H7 (cell line): Measurements from ENCODE around the gene CUX1. TPM values are rescaled to one million over a fixed set of nuclear protein-coding genes. Genes with fewer than 3 reads are reported as not detected.

Experiments
- DNase-seq: peaks from one replicate; pipeline ENCODE4 v3.0.0; 2012
- H3K27me3 ChIP-seq: 2 replicates; pipeline ENCODE4 v1.6.0; 2011; ENCODE audit warnings: mild to moderate bottlenecking, low read length; ENCODE audit not compliant: control insufficient read depth, insufficient read depth
- H3K36me3 ChIP-seq: replicated peaks from 2 replicates; pipeline ENCODE4 v1.5.1; 2011; ENCODE audit warnings: low read length; ENCODE audit not compliant: control insufficient read depth, insufficient read depth
- H3K4me3 ChIP-seq: 2 replicates; pipeline ENCODE4 v1.5.1; 2011; ENCODE audit warnings: low read depth, mild to moderate bottlenecking, control low read depth, low read length, moderate library complexity; ENCODE audit not compliant: insufficient read depth
- total RNA-seq: library from RNA; depleted of rRNA; stranded (reverse); fragments of >200 nt; shearing (Covaris generic); gene quantifications from 2 replicates; pipeline ENCODE4 v1.2.3, GENCODE V29; 2014

The CUX1 gene
- total RNA-seq, 1 experiment from 2014 or later, result 28.2 TPM

DNA sequence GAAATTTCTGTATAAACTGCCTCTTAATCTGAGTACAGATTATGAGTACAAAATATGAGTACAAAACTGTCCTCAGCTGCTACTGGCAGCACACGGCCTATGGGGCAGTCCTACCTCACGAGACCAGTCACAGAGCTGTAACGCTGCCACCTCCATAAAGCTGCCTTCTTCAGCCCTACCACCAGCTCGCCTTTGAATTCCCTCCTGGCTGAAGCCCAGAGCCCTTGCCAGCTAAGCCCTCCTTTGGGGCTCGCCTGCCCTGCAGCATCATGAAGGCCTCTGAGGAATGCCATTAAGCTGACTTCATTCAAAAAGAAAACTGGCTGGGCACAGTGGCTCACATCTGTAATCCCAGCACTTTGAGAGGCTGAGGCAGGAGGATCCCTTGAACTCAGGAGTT is 289.2 kb downstream of the CUX1 start:
- Histone ChIP-seq H3K36me3 (peaks cover 8% of the 10 kb centered on the region), H3K4me3 (no peak overlapping the region), H3K27me3 (no peaks in the 10 kb centered on the region)
- DNase-seq, result no peak

GRCh38 chr7:102107474-102108104 is 290.2 kb downstream of the CUX1 start:
- DNase-seq, result no peak
- Histone ChIP-seq H3K27me3 (no peaks in the 10 kb centered on the region), H3K4me3 (no peak overlapping the region), H3K36me3 (peaks cover 7% of the 10 kb centered on the region)

GRCh38 chr7:102111061-102112041 is 293.9 kb downstream of the CUX1 start:
- Histone ChIP-seq H3K4me3 (no peak overlapping the region), H3K27me3 (no peaks in the 10 kb centered on the region), H3K36me3 (peaks cover 7% of the 10 kb centered on the region)
- DNase-seq, result peak; percentile 77

DNA sequence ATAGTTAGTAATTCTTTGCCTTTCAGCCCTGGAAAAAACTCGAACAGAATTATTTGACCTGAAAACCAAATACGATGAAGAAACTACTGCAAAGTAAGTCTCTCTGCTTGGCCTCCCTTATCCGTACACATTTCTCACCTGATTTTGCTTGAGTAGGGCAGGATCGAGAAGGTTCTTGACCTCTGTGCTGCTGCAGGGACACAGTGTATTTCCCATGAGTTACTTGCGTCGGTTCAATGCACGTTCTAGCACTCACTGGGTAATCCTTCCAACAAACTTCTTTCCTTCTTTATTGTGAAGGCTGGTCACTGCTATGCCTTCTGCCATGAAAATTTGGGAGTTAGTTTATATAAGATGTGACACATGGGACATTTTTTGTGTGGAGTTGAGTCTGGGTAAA is 297.8 kb downstream of the CUX1 start:
- Histone ChIP-seq H3K27me3 (no peaks in the 10 kb centered on the region), H3K4me3 (no peak overlapping the region), H3K36me3 (peaks cover 5% of the 10 kb centered on the region)
- no peak for DNase-seq

DNA sequence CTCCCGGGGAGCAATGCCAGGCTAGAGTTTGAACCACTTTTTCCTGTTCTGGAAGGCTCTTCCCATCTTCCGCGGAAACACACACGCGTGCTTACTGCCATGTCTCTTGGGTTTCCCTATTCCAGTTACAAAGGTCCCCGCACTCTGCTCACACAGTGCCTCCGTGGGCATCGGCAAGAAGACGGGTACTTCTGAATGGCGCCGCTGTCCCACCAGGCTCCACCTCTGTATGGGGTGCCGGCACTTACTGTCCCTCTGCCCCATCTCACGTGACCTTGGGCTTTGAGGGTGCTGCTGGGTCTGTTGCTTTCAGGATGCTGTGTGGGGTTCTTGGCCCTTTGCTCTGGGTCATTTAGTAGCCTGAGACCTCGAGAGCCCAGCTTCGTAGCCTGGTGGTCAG is 298.5 kb downstream of the CUX1 start:
- Histone ChIP-seq H3K27me3 (no peaks in the 10 kb centered on the region), H3K4me3 (no peak overlapping the region), H3K36me3 (peaks cover 5% of the 10 kb centered on the region)
- DNase-seq, result no peak

DNA sequence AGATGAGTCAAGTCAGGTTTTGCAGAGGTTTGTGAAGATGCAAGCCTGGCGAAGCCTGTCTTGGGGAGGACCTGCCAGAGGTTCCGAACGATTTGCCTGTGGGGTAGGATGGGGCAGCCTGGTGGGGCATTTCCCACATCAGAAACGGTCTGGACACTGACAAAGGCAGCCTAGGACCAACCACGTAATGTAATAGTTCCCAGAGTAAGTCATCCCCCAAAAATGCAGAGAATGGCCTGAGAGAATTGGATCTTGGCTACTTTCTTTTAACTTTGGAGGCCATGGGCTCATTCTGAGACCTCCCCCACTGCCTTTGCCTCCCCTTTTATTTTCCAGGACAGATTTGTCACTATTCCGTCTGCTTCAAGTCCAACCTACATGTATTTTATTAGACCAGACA is 300.3 kb downstream of the CUX1 start:
- H3K4me3 ChIP-seq, result no peak overlapping the region
- DNase-seq, result no peak
- no peaks in the 10 kb centered on the region for H3K27me3 ChIP-seq
- peaks cover 5% of the 10 kb centered on the region for H3K36me3 ChIP-seq

DNA sequence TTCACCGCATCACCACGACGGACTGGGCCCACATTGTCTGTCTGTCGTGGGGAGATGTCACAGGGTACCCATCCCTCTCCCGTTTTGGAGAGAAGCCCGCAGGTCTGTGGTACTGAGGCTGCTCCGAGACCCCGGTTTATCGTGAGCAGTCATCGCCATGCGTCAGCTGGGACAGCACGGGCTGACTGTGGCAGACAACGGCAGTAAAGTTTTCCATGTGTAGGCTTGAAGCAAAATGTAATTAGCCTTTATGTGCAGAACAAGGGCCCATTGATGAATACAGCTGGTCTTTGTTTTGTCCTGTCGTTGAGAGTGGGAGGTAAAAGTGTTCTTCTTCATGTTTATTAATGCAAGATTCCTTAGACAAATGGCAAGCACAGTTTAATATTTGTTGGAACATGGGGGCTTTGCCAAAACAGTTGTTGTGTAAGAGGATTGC is 301.8 kb downstream of the CUX1 start:
- no peaks in the 10 kb centered on the region for H3K27me3 ChIP-seq
- no peak for DNase-seq
- H3K4me3 ChIP-seq, result no peak overlapping the region
- H3K36me3 ChIP-seq, result peaks cover 5% of the 10 kb centered on the region

DNA sequence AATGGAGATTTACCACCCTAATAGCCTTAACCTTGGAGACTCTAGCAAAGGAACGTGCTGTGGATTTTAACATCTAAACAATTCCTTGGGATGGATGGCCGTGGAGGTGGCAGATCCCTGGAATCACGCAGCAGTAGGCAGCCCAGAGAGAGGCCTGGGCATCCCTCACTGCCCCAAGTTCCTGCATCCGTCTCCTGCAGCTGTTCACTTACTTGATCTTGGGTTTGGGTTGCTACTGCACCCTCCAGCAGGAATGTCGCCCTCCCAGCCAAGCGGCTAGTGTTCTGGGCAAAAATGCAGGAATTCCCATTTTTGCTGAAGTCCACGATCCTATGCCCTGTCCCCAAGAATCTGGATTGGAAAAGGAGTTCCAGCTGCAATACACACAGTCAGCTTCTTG is 302.5 kb downstream of the CUX1 start:
- no peak for DNase-seq
- H3K27me3 ChIP-seq, result no peaks in the 10 kb centered on the region
- peaks cover 5% of the 10 kb centered on the region for H3K36me3 ChIP-seq
- no peak overlapping the region for H3K4me3 ChIP-seq

DNA sequence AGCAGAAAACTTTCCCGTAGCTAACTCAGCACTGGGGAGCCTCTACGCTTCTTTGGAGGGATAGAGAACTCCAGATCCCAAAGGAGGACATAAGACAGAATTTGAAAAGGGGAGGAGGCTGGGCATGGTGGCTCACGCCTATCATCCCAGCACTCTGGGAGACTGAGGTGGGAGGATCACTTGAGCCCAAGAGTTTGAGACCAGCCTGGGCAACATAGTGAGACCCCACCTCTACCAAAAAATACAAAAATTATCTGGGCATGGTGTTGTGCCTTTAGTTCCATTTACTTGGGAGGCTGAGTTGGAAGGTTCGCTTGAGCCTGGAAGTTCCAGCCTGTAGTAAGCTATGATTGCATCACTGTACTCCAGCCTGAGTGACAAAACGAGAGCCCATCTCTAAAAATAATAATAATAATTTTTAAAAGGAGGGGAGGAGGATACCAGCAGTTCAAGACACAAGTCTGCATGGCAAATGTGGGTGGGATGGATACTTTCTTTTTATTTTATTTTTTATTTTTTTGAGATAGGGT is 303.3 kb downstream of the CUX1 start:
- no peak overlapping the region for H3K4me3 ChIP-seq
- H3K27me3 ChIP-seq, result no peaks in the 10 kb centered on the region

DNA sequence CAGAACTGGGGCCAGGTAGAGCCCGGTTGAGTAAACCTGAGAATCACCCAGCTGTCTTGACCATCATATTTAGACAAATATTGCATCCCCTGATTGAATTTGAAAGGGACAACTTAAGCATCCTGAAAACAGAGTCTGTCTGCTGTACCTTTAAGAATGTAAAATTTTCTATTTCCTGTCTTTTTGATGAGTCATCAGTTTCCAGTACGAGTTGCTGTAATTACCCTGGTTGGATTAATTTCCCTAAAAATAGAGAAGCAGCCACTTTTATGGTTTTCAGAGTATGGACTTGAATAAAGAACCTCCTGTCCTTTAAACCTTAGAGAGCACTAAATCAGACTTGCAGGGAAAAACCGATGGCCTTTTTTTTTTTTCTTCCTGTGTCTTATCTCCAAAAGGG is 304.6 kb downstream of the CUX1 start:
- H3K27me3 ChIP-seq, result no peaks in the 10 kb centered on the region
- no peak for DNase-seq
- H3K4me3 ChIP-seq, result no peak overlapping the region
- 0 out of 2 replicates have a peak, but pooled peaks cover 1% of the 10 kb centered on the region for H3K36me3 ChIP-seq

More for the DNA sequence above, 303.3 kb downstream of the CUX1 start:
- H3K36me3 ChIP-seq, result peaks cover 2% of the 10 kb centered on the region; the same call in 1 of the 2 replicates
- DNase-seq, result no peak

- peak; percentile 78 for DNase-seq
- H3K36me3 ChIP-seq, result no peaks in the 10 kb centered on the region
- H3K4me3 ChIP-seq, result no peak overlapping the region
- H3K27me3 ChIP-seq, result no peaks in the 10 kb centered on the region
Observed at GRCh38 chr7:102125127-102125596, 307.7 kb downstream of the CUX1 start.

GRCh38 chr7:102128303-102128702 is 310.9 kb downstream of the CUX1 start:
- H3K4me3 ChIP-seq, result no peak overlapping the region
- DNase-seq, result no peak
- H3K36me3 ChIP-seq, result no peaks in the 10 kb centered on the region
- H3K27me3 ChIP-seq, result no peaks in the 10 kb centered on the region

GRCh38 chr7:102129636-102130370 is 312.4 kb downstream of the CUX1 start:
- no peaks in the 10 kb centered on the region for H3K36me3 ChIP-seq
- DNase-seq, result no peak
- H3K27me3 ChIP-seq, result no peaks in the 10 kb centered on the region
- no peak overlapping the region for H3K4me3 ChIP-seq

- no peak for DNase-seq
- Histone ChIP-seq H3K4me3 (no peak overlapping the region), H3K27me3 (no peaks in the 10 kb centered on the region), H3K36me3 (no peaks in the 10 kb centered on the region; the same call in 1 of the 2 replicates)
Observed at GRCh38 chr7:102132209-102132752, 314.9 kb downstream of the CUX1 start.
